Esophagus muscularis mucosa (tissue), 4 donors: ENCODE measurements around the gene TMEM127. TPM values are rescaled to one million over a fixed set of nuclear protein-coding genes. Genes with fewer than 3 reads are reported as not detected.
A peak's percentile ranks its signal among the peaks of the same experiment; 100 is the strongest.

Experiments
- DNase-seq: peaks from one replicate; pipeline ENCODE4 v3.0.0-alpha.2; 2017; ENCODE audit errors: extremely low spot score
- H3K27ac ChIP-seq, 4 donors: fragments of 200-600 bp; sonication (generic); replicated peaks in 1 of 4; 1 replicate in 3 of 4; 2 replicates in 1 of 4; pipeline ENCODE4 v1.5.1; 2016 to 2019; ENCODE audit warnings: mild to moderate bottlenecking in 1 of 4
- H3K27me3 ChIP-seq, 4 donors: fragments of 200-600 bp; sonication (generic); one replicate each; pipeline versions ENCODE4 v1.5.1 to v1.6.0; 2016 to 2019
- H3K36me3 ChIP-seq, 4 donors: fragments of 200-600 bp; sonication (generic); one replicate each; pipeline ENCODE4 v1.5.1; 2016 to 2019
- H3K4me1 ChIP-seq, 4 donors: fragments of 200-600 bp; sonication (generic); one replicate each; pipeline ENCODE4 v1.5.1; 2016 to 2019
- H3K4me3 ChIP-seq, 4 donors: fragments of 200-600 bp; sonication (generic); 1 replicate in 2 of 4; 2 replicates in 2 of 4; pipeline ENCODE4 v1.5.1; 2016 to 2019; ENCODE audit warnings: mild to moderate bottlenecking in 4 of 4, moderate library complexity in 1 of 4
- H3K9me3 ChIP-seq, 4 donors: fragments of 200-600 bp; sonication (generic); 1 replicate in 3 of 4; 2 replicates in 1 of 4; pipeline ENCODE4 v1.5.1; 2016 to 2019
- EP300 ChIP-seq: sonication (generic); formaldehyde crosslinking; IDR thresholded peaks from one replicate; pipeline ENCODE4 v1.6.1; 2017; ENCODE audit warnings: antibody characterized with exemption
- POLR2A ChIP-seq: fragments of 450-650 bp; IDR thresholded peaks from one replicate; pipeline ENCODE4 v1.6.1; 2017; ENCODE audit warnings: antibody characterized with exemption, moderate library complexity, mild to moderate bottlenecking, low read depth
- POLR2AphosphoS5 ChIP-seq, 2 donors: sonication (generic); formaldehyde crosslinking; IDR thresholded peaks; one replicate each; pipeline ENCODE4 v1.6.1; 2017; ENCODE audit warnings: antibody characterized with exemption in 2 of 2
- WGBS: methylation state at CpG from one replicate; pipeline ENCODE4 v1.1.5; 2018; 5-methylcytosine and 5-hydroxymethylcytosine counted together
- intact Hi-C: fragments of 100-400 bp; cut with DNase I; formaldehyde crosslinking; loops from one replicate; pipeline ENCODE4 v1.15.1; 2023
- total RNA-seq, 4 donors: library from RNA; depleted of rRNA; stranded (reverse); fragments of >200 nt; gene quantifications; one replicate each; pipeline versions ENCODE4 v1.1.0 to v1.2.1, GENCODE V29; 2016
- TF ChIP-seq, protein P1 (sequence below), 3 experiments: fragments of 200-600 bp in 2 of 3; fragments of 450-650 bp in 1 of 3; sonication (generic) in 2 of 3; IDR thresholded peaks; one replicate each; pipeline ENCODE4 v1.5.1; 2017 to 2019; ENCODE audit warnings: antibody characterized with exemption in 3 of 3, mild to moderate bottlenecking in 2 of 3, moderate library complexity in 1 of 3

The TMEM127 gene
- total RNA-seq, 4 donors from 2014 or later, result 42.8 to 72.0 (median 55.3) TPM

DNA sequence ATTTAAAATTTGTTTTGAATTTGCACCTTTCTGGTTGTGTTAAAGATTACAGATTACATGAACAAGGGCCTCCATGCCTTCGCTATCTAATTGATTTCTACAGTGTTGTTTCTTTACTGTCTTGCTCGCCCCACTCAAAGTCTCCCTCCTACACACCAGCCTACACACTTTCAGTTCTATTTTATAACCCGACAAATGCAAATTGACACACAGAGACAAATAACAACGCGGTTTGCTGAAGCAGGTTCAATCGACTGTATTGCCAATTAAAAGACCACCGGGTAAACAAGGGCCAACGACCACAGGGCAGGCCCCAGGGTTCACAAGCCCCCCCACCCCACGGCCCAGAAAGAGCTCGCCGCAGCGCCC is 58.0 kb downstream of the TMEM127 start:
- no peaks in the 10 kb centered on the region for H3K27me3 ChIP-seq
- TF ChIP-seq POLR2AphosphoS5 (IDR thresholded peaks at IDR 0.05), result no peak
- TF ChIP-seq POLR2A, result no peak
- TF ChIP-seq, protein P1, sequence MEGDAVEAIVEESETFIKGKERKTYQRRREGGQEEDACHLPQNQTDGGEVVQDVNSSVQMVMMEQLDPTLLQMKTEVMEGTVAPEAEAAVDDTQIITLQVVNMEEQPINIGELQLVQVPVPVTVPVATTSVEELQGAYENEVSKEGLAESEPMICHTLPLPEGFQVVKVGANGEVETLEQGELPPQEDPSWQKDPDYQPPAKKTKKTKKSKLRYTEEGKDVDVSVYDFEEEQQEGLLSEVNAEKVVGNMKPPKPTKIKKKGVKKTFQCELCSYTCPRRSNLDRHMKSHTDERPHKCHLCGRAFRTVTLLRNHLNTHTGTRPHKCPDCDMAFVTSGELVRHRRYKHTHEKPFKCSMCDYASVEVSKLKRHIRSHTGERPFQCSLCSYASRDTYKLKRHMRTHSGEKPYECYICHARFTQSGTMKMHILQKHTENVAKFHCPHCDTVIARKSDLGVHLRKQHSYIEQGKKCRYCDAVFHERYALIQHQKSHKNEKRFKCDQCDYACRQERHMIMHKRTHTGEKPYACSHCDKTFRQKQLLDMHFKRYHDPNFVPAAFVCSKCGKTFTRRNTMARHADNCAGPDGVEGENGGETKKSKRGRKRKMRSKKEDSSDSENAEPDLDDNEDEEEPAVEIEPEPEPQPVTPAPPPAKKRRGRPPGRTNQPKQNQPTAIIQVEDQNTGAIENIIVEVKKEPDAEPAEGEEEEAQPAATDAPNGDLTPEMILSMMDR (IDR thresholded peaks at IDR 0.05), result no peak
- no peak for TF ChIP-seq EP300
- intact Hi-C loops, result loop anchor here (2.0 kb wide), 1 partner anchor 57 kb away; the partner anchor contains the start of gene TMEM127
- H3K4me1 ChIP-seq, result peaks cover 41 to 63% (median 60%) of the 10 kb centered on the region in 4 donors
- DNase-seq, result no peak
- WGBS, result 0% methylated on average over 12 of the region's 12 CpGs
- H3K27ac ChIP-seq, result peak overlapping the region; percentile 92 to 99 (median 96)
- H3K36me3 ChIP-seq, result no peaks in the 10 kb centered on the region
- no peaks in the 10 kb centered on the region for H3K9me3 ChIP-seq
- peak overlapping the region; percentile 83 to 98 (median 94) for H3K4me3 ChIP-seq

DNA sequence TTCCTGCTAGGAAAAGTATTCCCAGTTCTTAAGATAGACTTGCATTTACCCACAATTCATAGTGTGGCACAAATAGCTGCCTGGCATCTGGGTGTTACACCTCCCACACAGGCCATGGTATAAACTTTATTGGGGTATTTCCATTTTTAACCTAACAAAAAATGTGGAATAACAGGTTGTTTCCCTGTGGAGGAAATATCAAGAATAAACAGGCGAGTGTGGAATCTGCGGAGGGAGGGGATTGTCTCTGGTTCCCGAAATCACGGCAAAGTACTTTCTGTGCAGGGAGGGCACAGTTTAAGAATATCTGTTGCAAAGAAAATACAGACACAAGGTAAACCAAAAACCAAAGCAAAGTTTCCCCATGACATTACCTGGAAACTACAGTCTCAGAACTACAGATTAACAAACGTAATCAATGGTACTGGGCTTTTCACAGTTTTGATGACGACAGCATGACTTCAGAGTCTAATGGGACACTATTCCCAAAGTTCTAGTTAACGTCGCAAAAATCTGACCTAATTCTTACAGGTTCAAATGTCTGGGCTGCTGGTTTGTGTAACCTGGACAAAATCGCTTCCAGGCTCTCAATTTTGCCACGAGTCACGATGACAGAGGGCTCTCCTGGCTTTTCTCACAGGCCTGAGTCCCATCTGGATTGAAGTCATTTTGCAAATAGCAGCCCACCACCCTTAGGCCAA is 58.6 kb downstream of the TMEM127 start:
- TF ChIP-seq POLR2AphosphoS5 (IDR thresholded peaks at IDR 0.05), result no peak
- TF ChIP-seq POLR2A, result no peak
- no peak for TF ChIP-seq EP300
- TF ChIP-seq, protein P1 (IDR thresholded peaks at IDR 0.05), result no peak
- Histone ChIP-seq H3K9me3 (no peaks in the 10 kb centered on the region), H3K27ac (peak overlapping the region; percentile 92 to 99 (median 96)), H3K36me3 (no peaks in the 10 kb centered on the region), H3K27me3 (no peaks in the 10 kb centered on the region), H3K4me3 (peak overlapping the region; percentile 83 to 98 (median 94)), H3K4me1 (peaks cover 46 to 68% (median 66%) of the 10 kb centered on the region in 4 donors)
- no peak for DNase-seq
- intact Hi-C loops, result no loop called here
- WGBS, result 10% methylated on average over 11 of the region's 11 CpGs

DNA sequence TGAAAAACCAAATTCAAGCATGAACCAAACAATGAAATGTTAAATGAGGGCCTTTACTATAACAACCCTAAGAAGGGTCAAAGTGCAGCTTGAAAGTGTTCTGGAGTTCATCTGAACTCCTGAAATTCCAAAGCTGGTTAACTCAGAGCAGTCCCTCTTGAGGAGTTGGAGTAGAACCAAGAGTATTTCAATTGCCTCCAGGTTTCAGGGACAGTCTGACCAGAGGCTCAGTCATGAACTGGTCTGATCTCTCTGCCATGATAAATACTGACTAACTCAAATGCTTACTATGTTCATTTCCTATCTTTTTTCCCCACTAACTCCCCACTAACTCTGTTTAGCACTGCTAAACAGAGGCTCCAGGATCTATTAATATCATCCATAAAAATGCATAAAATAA is 59.9 kb downstream of the TMEM127 start:
- Histone ChIP-seq H3K36me3 (no peaks in the 10 kb centered on the region), H3K4me3 (peak overlapping the region; percentile 1 to 33 (median 25)), H3K27ac (peak overlapping the region; percentile 71 to 78 (median 72)), H3K9me3 (no peaks in the 10 kb centered on the region), H3K27me3 (no peaks in the 10 kb centered on the region), H3K4me1 (peaks cover 59 to 81% (median 79%) of the 10 kb centered on the region in 4 donors)
- no peak for DNase-seq
- intact Hi-C loops, result no loop called here
- TF ChIP-seq EP300 (no peak), POLR2A (no peak), POLR2AphosphoS5 (IDR thresholded peaks at IDR 0.05) (no peak)
- TF ChIP-seq, protein P1 (IDR thresholded peaks at IDR 0.05), result no peak

DNA sequence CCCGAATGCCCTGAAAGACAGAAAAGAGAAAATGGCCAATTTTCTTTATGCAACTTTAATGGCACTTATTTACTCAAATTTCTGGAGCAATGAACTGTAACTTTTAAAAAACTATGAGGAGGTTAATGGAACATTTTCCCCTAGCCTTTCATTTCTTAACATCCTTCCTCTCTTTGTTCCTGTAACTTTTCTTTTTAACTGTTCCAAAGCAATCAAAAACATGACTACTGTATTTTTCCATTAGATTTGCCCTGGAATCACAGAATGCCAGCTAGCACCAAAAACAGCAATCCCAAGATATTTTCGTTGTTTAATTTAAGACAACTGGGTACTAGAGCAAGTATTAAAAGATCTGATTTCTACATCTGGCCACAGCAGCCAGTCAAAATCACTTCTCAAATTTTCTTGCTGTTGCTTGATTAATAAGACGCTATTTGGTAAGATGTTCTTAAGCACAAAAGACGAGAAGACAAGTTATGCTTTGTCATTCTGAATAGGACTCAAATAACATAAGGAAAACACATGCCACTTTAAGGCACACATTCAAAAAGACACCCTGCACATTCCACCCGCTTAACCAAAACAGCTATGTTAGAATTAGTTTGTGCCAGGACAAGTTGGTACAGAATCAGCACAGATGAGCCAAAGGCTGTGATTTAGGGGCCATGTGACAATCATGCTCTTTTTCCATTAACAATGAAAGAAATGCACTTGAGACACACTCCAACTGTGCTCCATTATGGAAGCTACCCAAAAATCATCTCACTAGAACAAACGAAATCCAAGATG is 60.8 kb downstream of the TMEM127 start:
- intact Hi-C loops, result no loop called here
- Histone ChIP-seq H3K27me3 (no peaks in the 10 kb centered on the region), H3K36me3 (no peaks in the 10 kb centered on the region), H3K4me1 (peaks cover 62 to 87% (median 85%) of the 10 kb centered on the region in 4 donors), H3K9me3 (no peaks in the 10 kb centered on the region), H3K27ac (peak overlapping the region; percentile 71 to 78 (median 72)), H3K4me3 (peak overlapping the region in 3 of 4 donors; percentile 23 to 33 (median 27))
- no peak for DNase-seq
- 25% methylated on average over 6 of the region's 6 CpGs for WGBS
- peak in 1 of 2 donors; percentile 27 for TF ChIP-seq POLR2AphosphoS5 (IDR thresholded peaks at IDR 0.05)
- TF ChIP-seq, protein P1 (IDR thresholded peaks at IDR 0.05), result no peak
